Pancreas (tissue), 10 donors: ENCODE data around the gene LRRC18. TPM values are rescaled to one million over a fixed set of nuclear protein-coding genes. Genes with fewer than 3 reads are reported as not detected.

Experiments
- ATAC-seq, 4 donors: fragments of 200-7000 bp; cut with Tn5 transposase; one replicate each; pipeline versions ENCODE4 v1.8.0 to v1.9.1; 2020; ENCODE audit warnings: mild to moderate bottlenecking in 4 of 4, moderate library complexity in 4 of 4
- DNase-seq, 6 donors: peaks; one replicate each; pipeline ENCODE4 v3.0.0-alpha.2; 2020
- FAIRE-seq: peaks from 2 replicates; lab custom pipeline; 2012; peaks lifted over from hg19 to GRCh38; lab: Jason Lieb, UNC
- H3K27ac ChIP-seq, 4 donors: fragments of 200-600 bp; sonication (generic); 1 replicate in 3 of 4; 2 replicates in 1 of 4; pipeline versions ENCODE4 v1.5.0 to v1.8.0; 2020
- H3K27me3 ChIP-seq, 4 donors: fragments of 200-600 bp; one replicate each; pipeline ENCODE4 v1.8.0; 2021
- H3K36me3 ChIP-seq, 3 donors: fragments of 200-600 bp; sonication (generic) in 1 of 3; one replicate each; pipeline versions ENCODE4 v1.5.0 to v1.8.0; 2020 to 2021
- H3K4me1 ChIP-seq, 3 donors: fragments of 200-600 bp; one replicate each; pipeline ENCODE4 v1.8.0; 2021
- H3K4me3 ChIP-seq, 4 donors: fragments of 200-600 bp; sonication (generic) in 2 of 4; one replicate each; pipeline versions ENCODE4 v1.5.0 to v1.8.0; 2020 to 2021
- H3K9me3 ChIP-seq, 4 donors: fragments of 200-600 bp; one replicate each; pipeline ENCODE4 v1.8.0; 2021
- CTCF ChIP-seq, 4 donors: fragments of 200-600 bp; sonication (generic) in 3 of 4; IDR thresholded peaks; one replicate each; pipeline versions ENCODE4 v1.5.0 to v1.8.0; 2021; ENCODE audit warnings: antibody characterized with exemption in 4 of 4
- WGBS, 2 donors: extraction: QIAGEN DNeasy Blood & Tissue Kit; methylation state at CpG; one replicate each; pipeline ENCODE4 v1.1.7; 2013; 5-methylcytosine and 5-hydroxymethylcytosine counted together
- intact Hi-C, 3 donors: fragments of 100-400 bp; cut with DNase I; formaldehyde crosslinking; loops; one replicate each; pipeline versions ENCODE4 v1.11.1 to v1.14.2; 2022
- microRNA-seq, 2 donors: library from miRNA; unstranded; fragments of <30 nt; microRNA quantifications; one replicate each; pipeline versions ENCODE4 to v1.1.0, GENCODE V29; 2019 to 2020
- polyA plus RNA-seq, 2 donors: library from polyadenylated mRNA; stranded (reverse); fragments of 200-250 nt; gene quantifications; one replicate each; pipeline ENCODE4 v1.2.3, GENCODE V29; 2013
- total RNA-seq, 6 donors: library from RNA; stranded (reverse); fragmentation: NEBNext Ultra II Directional in 4 of 6; extraction: Animal tissue kit (Norgen Biotek cat#: 25700) in 4 of 6; gene quantifications; one replicate each; pipeline versions ENCODE4 v1.2.1 to v1.2.4, GENCODE V29; 2021 to 2023
- donor health status: healthy with polysubstance abuse.
- donor health status: DM: no; HTN: no; CAD: no; lungs with moderate emphysema.
- donor health status: DM: no; HTN: no; CAD: no.
- donor health status: control.
- donor health status: control.
- donor health status: Bipolar disorder and iron deficiency.
- donor health status: DM: yes; HTN: yes; CAD: no.
- donor health status: DM: no; HTN: no; CAD: no.
- donor health status: DM: no; HTN: no; CAD: no.
- donor health status: DM: yes; HTN: yes; CAD: no.

The LRRC18 gene
- total and polyA plus RNA-seq, 8 donors = not detected

GRCh38 chr10:48878091-48878490, 61.5 kb downstream of the LRRC18 start:
- WGBS, 2 donors = 68% methylated on average over 3 of the region's 3 CpGs
- no peak for ATAC-seq
- Histone ChIP-seq H3K36me3 (no peaks in the 10 kb centered on the region), H3K27ac (no peak overlapping the region), H3K9me3 (no peaks in the 10 kb centered on the region), H3K27me3 (no peaks in the 10 kb centered on the region), H3K4me3 (no peak overlapping the region), H3K4me1 (no peaks in the 10 kb centered on the region)
- TF ChIP-seq CTCF (IDR thresholded peaks at IDR 0.05) = no peak
- FAIRE-seq = no peak
- no peak for DNase-seq
- intact Hi-C loops = no loop called here

GRCh38 chr10:48872234-48872633, 67.4 kb downstream of the LRRC18 start:
- no peak overlapping the region for H3K27ac ChIP-seq
- ATAC-seq = no peak
- FAIRE-seq = no peak
- no peaks in the 10 kb centered on the region for H3K4me1 ChIP-seq
- H3K4me3 ChIP-seq = no peak overlapping the region
- no peaks in the 10 kb centered on the region for H3K27me3 ChIP-seq
- 73 to 77% methylated on average over 1 of the region's 1 CpG for WGBS, 2 donors
- DNase-seq = no peak
- TF ChIP-seq CTCF (IDR thresholded peaks at IDR 0.05) = no peak
- H3K36me3 ChIP-seq = no peaks in the 10 kb centered on the region
- intact Hi-C loops = no loop called here
- H3K9me3 ChIP-seq = no peaks in the 10 kb centered on the region

Small RNA genes within 50 kb of the gene (microRNA-seq; reads per million reads assigned to microRNA genes)
- gene MIR4294 = 0 reads per million in 2 donors

Other genes starting within 250 kb of the LRRC18 start
- gene VSTM4, start 175.7 kb upstream of the LRRC18 start, total RNA-seq = 1 to 10 TPM in 3 of 6 donors, under 1 TPM in 3; 0.32 to 2.4 (median 0.74) TPM
- gene VSTM4, start 175.7 kb upstream of the LRRC18 start, polyA plus RNA-seq = under 1 TPM; 0.54 to 0.61 TPM
- not detected for gene FAM170B, start 194.2 kb upstream of the LRRC18 start, total RNA-seq
- gene FAM170B, start 194.2 kb upstream of the LRRC18 start, polyA plus RNA-seq = not detected
- gene TMEM273, start 248.6 kb upstream of the LRRC18 start, total RNA-seq = 1 to 10 TPM in 4 of 6 donors, under 1 TPM in 2; 0.91 to 7.5 (median 1.6) TPM
- gene TMEM273, start 248.6 kb upstream of the LRRC18 start, polyA plus RNA-seq = 1 to 10 TPM; 4.0 to 5.5 TPM